Nasal cavity respiratory epithelium epithelial cell of viscerocranial mucosa (primary cell): ENCODE data around the gene ARR3. TPM values are rescaled to one million over a fixed set of nuclear protein-coding genes. Genes with fewer than 3 reads are reported as not detected.

ENCODE experiments used
- total RNA-seq: library from RNA; depleted of rRNA; stranded (reverse); fragments of >200 nt; gene quantifications from 2 replicates; pipeline ENCODE4 v1.2.3, GENCODE V29; 2014

Gene ARR3
- not detected in 2 replicates for total RNA-seq

DNA sequence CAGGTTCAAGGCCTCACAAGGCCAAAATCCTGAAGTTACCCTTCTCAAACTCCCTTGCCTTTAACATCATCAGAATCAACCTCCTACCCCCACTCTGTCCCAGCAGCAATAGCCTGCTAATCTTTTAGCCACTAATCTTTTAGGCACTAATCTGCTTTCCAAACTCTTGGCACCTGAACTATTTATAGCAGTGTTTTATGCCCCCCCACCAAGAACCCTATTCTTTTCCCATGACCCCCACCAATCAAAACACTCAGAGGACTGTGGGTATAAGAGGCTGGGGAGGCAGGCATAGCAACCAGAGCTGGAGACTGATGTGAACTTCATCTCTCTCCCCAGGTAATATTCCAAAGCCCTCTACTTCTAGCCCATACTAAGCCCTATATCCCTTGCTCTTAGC, at the start of gene ARR3:
Gene ARR3 (plus strand): TSS at position 301 of the 400 bp plus-strand sequence. CDS start 1,052 bp downstream, outside the sequence.

GRCh38 chrX:70234355-70234754, 33.8 kb upstream of the ARR3 start, which contains the start of gene AWAT1:
Gene AWAT1 (plus strand): TSS chrX:70234655. CDS start chrX:70234696, 41 bp downstream.

DNA sequence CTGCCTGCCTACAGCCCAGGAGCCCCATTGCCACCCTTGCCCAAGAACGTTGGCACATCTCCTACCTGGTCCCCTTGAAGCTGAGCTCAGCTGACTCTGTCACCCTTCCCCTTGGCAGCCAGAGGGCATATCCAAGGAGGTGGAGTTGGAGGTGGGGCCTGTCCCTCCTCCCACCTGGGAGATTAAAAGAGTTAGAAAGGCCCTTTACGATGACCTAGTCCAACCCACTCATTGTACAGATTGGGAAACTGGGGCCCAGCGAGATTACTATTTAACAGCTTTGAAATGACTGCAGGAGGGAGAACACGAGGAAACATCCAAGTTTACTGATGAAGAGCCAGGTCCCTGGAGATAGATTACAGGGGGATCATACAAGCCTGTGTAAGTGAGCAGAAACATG, 8.0 kb upstream of the ARR3 start, which contains the start of gene P2RY4:
Gene P2RY4 (minus strand): TSS at position 101 of the 400 bp plus-strand sequence. CDS start 580 bp downstream, outside the sequence.

DNA sequence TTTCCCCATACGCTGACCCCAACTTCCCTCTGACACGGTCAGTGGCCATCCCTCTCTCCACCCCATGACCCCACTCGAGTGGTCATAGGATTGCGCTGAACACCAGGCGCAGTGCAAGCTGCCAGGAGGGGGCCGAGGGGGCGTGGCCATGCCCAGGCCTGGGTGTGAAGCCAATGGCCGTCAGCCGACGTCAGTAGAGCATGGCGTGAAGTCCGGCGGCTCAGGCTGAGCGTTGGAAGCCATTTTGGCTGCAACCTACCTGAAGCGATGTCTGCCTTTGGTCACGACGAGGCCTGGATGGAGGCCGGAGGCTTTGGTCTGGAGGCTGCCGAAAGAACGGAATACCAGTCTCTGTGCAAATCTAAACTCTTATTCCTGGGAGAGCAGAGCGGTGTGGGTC, 13.8 kb downstream of the ARR3 start, which contains the start of gene RAB41:
Gene RAB41 (plus strand): TSS at position 222 of the 400 bp plus-strand sequence. CDS start 46 bp downstream, at position 268.

DNA sequence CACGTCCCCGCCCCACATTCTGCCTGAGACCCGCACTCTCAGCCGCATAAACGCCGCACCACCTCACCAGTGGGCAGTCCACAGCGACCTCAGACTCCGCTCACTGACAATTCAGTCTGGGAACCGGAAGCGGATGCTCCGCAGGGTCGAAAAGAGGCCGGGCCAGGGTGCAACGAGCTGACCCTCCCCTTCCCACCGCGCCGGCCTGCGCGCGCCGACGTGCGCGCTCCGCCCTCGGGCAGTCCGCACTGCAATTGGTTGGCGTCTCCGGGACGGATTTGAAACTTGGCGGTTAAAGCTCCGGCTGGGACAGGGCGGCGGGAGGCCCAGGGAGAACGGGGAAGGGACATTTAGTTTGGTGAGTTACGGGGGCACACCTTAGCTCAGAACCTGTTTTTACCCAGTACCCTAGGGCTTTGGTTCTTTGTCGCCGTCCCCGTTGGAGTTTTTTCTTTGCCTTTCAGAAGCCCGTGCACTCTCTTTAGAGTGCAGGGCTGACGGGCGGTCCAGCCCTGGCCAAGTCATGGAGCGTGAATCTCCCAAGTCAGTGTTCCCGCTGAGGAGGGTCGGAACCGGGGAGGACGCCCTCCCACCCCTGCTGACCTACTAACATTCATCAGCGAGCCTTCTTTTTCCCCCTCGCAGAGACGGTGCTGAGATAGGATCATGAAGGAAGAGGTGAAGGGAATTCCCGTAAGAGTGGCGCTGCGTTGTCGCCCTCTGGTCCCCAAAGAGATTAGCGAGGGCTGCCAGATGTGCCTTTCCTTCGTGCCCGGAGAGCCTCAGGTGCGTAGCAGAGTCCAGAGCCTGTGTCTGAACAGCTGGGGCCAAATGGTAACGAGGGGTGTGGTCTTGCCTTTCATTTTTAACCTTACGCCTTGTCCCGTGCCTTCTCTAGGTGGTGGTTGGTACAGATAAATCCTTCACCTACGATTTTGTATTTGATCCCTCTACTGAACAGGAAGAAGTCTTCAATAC, 21.9 kb downstream of the ARR3 start, which contains the start of the genes KIF4A and PDZD11:
Gene KIF4A (plus strand): TSS at position 312 of the 978 bp plus-strand sequence. CDS start 355 bp downstream, at position 667.
Gene PDZD11 (minus strand): TSS at position 135 of the 978 bp plus-strand sequence. CDS start 586 bp downstream, outside the sequence.

Other genes with a start within 250 kb of the ARR3 start
- not detected in 2 replicates for gene AWAT2, start 218.4 kb upstream of the ARR3 start, total RNA-seq
- not detected in 2 replicates for gene OTUD6A, start 205.9 kb upstream of the ARR3 start, total RNA-seq
- gene IGBP1, start 134.9 kb upstream of the ARR3 start, total RNA-seq = 66.6 and 92.5 TPM in 2 replicates
- not detected in 2 replicates for gene DGAT2L6, start 90.9 kb upstream of the ARR3 start, total RNA-seq
- not detected in 2 replicates for gene AWAT1, start 33.7 kb upstream of the ARR3 start, total RNA-seq
- gene P2RY4, start 8.1 kb upstream of the ARR3 start, total RNA-seq = 0.07 TPM in 1 of 2 replicates, not detected in the other
- not detected in 2 replicates for gene RAB41, start 13.8 kb downstream of the ARR3 start, total RNA-seq
- 24.9 and 31.3 TPM in 2 replicates for gene PDZD11, start 21.6 kb downstream of the ARR3 start, total RNA-seq
- 0.14 and 0.34 TPM in 2 replicates for gene KIF4A, start 21.8 kb downstream of the ARR3 start, total RNA-seq
- gene GDPD2, start 155.0 kb downstream of the ARR3 start, total RNA-seq = 0.14 and 1.0 TPM in 2 replicates
- 16.7 and 23.5 TPM in 2 replicates for gene DLG3, start 176.5 kb downstream of the ARR3 start, total RNA-seq